ENCODE results near the gene HOXA4. TPM values are rescaled to one million over a fixed set of nuclear protein-coding genes. Genes with fewer than 3 reads are reported as not detected.
A peak's percentile ranks its signal among the peaks of the same experiment; 100 is the strongest.

The HOXA4 gene
- total RNA-seq (2012; rRNA removed) (0.36 and 1.1 TPM in 2 replicates), polyA plus RNA-seq (2012; rRNA removed) (7.2 and 8.0 TPM in 2 replicates), Bru-seq, nascent RNA (percentile 58 among the genes with signal in this experiment), BruChase-seq, experiment 1, labeled RNA remaining after a 6-hour chase (percentile 58 among the genes with signal in this experiment), BruChase-seq, experiment 2, labeled RNA remaining after a 2-hour chase (percentile 64 among the genes with signal in this experiment)
- polyA plus RNA-seq (2012; cell fraction: cytosol; rRNA removed): 4.3 and 5.1 TPM in 2 replicates
- 4.5 and 16.6 TPM in 2 replicates for polyA plus RNA-seq (2012; cell fraction: nucleus; rRNA removed; ENCODE audit: low replicate concordance)
- long read RNA-seq, partial matches to known transcripts: 0 of 4 reads
- long read RNA-seq, other reads (novel, unspliced or antisense): 2 of 4 reads

- H2BK120ac ChIP-seq (ENCODE audit: low read depth, low read length): peak within 1 kb of the TSS; percentile 66
- peak within 1 kb of the TSS; percentile 58 for H3K56ac ChIP-seq (ENCODE audit: extremely low read depth, insufficient read depth, low read length)
- in situ Hi-C loops (cut with MboI; ENCODE audit: low sequenced_read_pairs): no loop called here
- intact Hi-C loops (cut with micrococcal nuclease): loop anchor here (5.0 kb wide), 1 partner anchor 98 kb away; no protein-coding TSS in a partner anchor
- H3K14ac ChIP-seq (replicated peaks; ENCODE audit: low read depth, low read length): peak within 1 kb of the TSS; percentile 65
- peak within 1 kb of the TSS; percentile 76 for H3K4me3 ChIP-seq (ENCODE audit: insufficient read depth, low read depth, low read length)
- peak within 1 kb of the TSS; percentile 100 for H4K5ac ChIP-seq (ENCODE audit: low read depth, low read length)
- H2AK9ac ChIP-seq (replicated peaks; ENCODE audit: low read depth, low read length, poor library complexity): peak within 1 kb of the TSS; percentile 75
- peak within 1 kb of the TSS; percentile 93 for H2AFZ ChIP-seq (replicated peaks; ENCODE audit: low read length, poor library complexity)
- H3K36me3 ChIP-seq (ENCODE audit: control insufficient read depth, insufficient read depth, low read length): peaks cover 3% of the 10 kb centered on the region; the same call in 1 of the 2 replicates
- peaks cover 11% of the 10 kb centered on the region for H3K9me1 ChIP-seq (ENCODE audit: insufficient read depth, low read length)
- H3K79me1 ChIP-seq (ENCODE audit: low read depth in 1 of 2, low read length in 2 of 2): peaks cover 27 to 41% of the 10 kb centered on the region in 2 experiments
- peak within 1 kb of the TSS; percentile 76 for H3K18ac ChIP-seq (ENCODE audit: low read depth, low read length)
- H3K23ac ChIP-seq (ENCODE audit: low read depth, low read length): peak within 1 kb of the TSS; percentile 94
- H2AK5ac ChIP-seq (ENCODE audit: low read depth, low read length): peak within 1 kb of the TSS; percentile 83
- peak within 1 kb of the TSS; percentile 58; the same call in 2 of the 3 replicates for H2BK15ac ChIP-seq (ENCODE audit: low read depth, low read length)
- no peaks in the 10 kb centered on the region for H3K9me3 ChIP-seq (ENCODE audit: control insufficient read depth, insufficient read depth, low read length)
- ChIA-PET POLR2A (ENCODE audit: unreplicated experiment) (interaction anchor here (0.6 to 1.1 kb wide), 4 partner anchors 11 to 333 kb away, joined by 3 to 4 read pairs (median 3); no protein-coding TSS in a partner anchor), CTCF (interaction anchor here (0.8 to 1.8 kb wide), 6 partner anchors 10 to 444 kb away, joined by 3 to 5 read pairs (median 4); no protein-coding TSS in a partner anchor)
- peak within 1 kb of the TSS; percentile 77 for H3K27ac ChIP-seq (ENCODE audit: insufficient read depth, low read length)
- peak within 1 kb of the TSS; percentile 21; the same call in 1 of the 2 replicates for H2BK20ac ChIP-seq (ENCODE audit: low read depth, low read length)
- DNase-seq: peak; percentile 83
- peak within 1 kb of the TSS; percentile 92 for H3K9ac ChIP-seq (ENCODE audit: low read depth, low read length)
- H4K91ac ChIP-seq (ENCODE audit: insufficient read depth, low read depth, low read length): peak within 1 kb of the TSS; percentile 89
- peak within 1 kb of the TSS; percentile 81 for H3K4ac ChIP-seq (ENCODE audit: low read depth, low read length)
- H3K27me3 ChIP-seq (ENCODE audit: control insufficient read depth, insufficient read depth, low read length): no peaks in the 10 kb centered on the region
- WGBS, 2 experiments (ENCODE audit: extremely low coverage in 2 of 2, insufficient read length in 1 of 2): 3% methylated on average over 23 of the region's 67 CpGs; no CpG with 5 or more reads in 1 of the 2 experiments
- ATAC-seq (ENCODE audit: low read depth): peak; percentile 92
- H3K4me2 ChIP-seq (ENCODE audit: low read depth, low read length): peak within 1 kb of the TSS; percentile 100
- dilution Hi-C loops (cut with HindIII; ENCODE audit: low sequenced_read_pairs, unreplicated experiment): no loop called here
- BruUV-seq (replicated peaks): no TSS peak
- H2BK5ac ChIP-seq (ENCODE audit: low read depth, low read length, poor library complexity, severe bottlenecking): peak within 1 kb of the TSS; percentile 62
- H3K4me1 ChIP-seq (ENCODE audit: control insufficient read depth, insufficient read depth, low read length): peaks cover 24% of the 10 kb centered on the region
- no peaks in the 10 kb centered on the region for H4K20me1 ChIP-seq (ENCODE audit: insufficient read depth, low read length)
- H4K8ac ChIP-seq (ENCODE audit: low read depth in 2 of 2, low read length in 2 of 2): peak within 1 kb of the TSS; percentile 92 to 98
- TF ChIP-seq RCOR1 (IDR thresholded peaks at IDR 0.05; ENCODE audit: insufficient replicate concordance, low read length) (no peak), RAD21 (IDR thresholded peaks at IDR 0.05; ENCODE audit: low read length) (no peak), NFE2L2 (IDR thresholded peaks at IDR 0.05; ENCODE audit: low read depth, low read length) (no peak), RFX5 (IDR thresholded peaks at IDR 0.05; ENCODE audit: low read depth, low read length) (no peak), POLR2A (IDR thresholded peaks at IDR 0.05; ENCODE audit: low read depth, low read length) (peak; percentile 31; the same call in 1 of the 2 replicates), BHLHE40 (IDR thresholded peaks at IDR 0.05; ENCODE audit: low read depth, low read length) (0 out of 2 replicates have a peak, but pooled peaks have one; percentile 9), SMC3 (IDR thresholded peaks at IDR 0.05; ENCODE audit: low read depth, low read length) (no peak), CHD1 (IDR thresholded peaks at IDR 0.05; ENCODE audit: low read depth, low read length) (no peak; the same call in 1 of the 2 replicates), MXI1 (IDR thresholded peaks at IDR 0.05; ENCODE audit: borderline replicate concordance, low read depth, low read length) (no peak), CEBPB (IDR thresholded peaks at IDR 0.05; ENCODE audit: low read depth, low read length) (no peak), MAFK (IDR thresholded peaks at IDR 0.05; ENCODE audit: low read depth, low read length) (no peak), FOS (IDR thresholded peaks at IDR 0.05; ENCODE audit: low read depth, low read length) (peak; percentile 74)
- TF ChIP-seq, protein P1, sequence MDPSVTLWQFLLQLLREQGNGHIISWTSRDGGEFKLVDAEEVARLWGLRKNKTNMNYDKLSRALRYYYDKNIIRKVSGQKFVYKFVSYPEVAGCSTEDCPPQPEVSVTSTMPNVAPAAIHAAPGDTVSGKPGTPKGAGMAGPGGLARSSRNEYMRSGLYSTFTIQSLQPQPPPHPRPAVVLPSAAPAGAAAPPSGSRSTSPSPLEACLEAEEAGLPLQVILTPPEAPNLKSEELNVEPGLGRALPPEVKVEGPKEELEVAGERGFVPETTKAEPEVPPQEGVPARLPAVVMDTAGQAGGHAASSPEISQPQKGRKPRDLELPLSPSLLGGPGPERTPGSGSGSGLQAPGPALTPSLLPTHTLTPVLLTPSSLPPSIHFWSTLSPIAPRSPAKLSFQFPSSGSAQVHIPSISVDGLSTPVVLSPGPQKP (IDR thresholded peaks at IDR 0.05; ENCODE audit: borderline replicate concordance, low read depth, low read length): no peak
Measured at GRCh38 chr7:27130540-27131389, at the start of gene HOXA4. HOXA4 (minus strand) TSS chr7:27130757; CDS start chr7:27130733, 24 bp downstream.

All from IMR-90 (cell line).